GM21515 (cell line): ENCODE results near the gene PRSS2.
A peak's percentile ranks its signal among the peaks of the same experiment; 100 is the strongest.
"Not testable (repeated sequence)": the region's sequence is repeated elsewhere in the genome, so short reads cannot be mapped to it uniquely, and the experiment has no call there.

ENCODE experiments used
- ATAC-seq: cut with Tn5 transposase; IDR thresholded peaks from one replicate; pipeline ENCODE4 v1.9.1; 2021; ENCODE audit not compliant: unreplicated experiment

The PRSS2 gene

DNA sequence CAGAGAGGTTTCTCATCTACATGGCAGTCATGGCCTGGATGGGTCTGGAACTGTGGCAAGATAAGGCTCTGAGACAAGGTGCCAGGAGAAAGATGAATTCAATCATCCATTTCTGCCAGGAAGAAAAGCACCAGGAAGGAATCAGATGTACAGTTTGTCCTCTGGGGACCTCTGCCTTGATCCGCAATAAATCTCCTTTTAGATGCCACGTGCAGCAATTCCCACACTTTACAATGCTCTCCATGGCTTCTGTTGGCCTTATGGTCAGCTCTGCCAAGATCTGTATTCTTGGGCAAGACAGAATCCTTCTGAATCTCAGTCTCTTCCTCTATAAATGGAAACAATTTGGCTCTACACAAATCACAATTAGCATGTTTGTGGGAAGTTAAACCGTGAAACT is 12.5 kb upstream of the PRSS2 start:
- ATAC-seq = not testable (repeated sequence)

DNA sequence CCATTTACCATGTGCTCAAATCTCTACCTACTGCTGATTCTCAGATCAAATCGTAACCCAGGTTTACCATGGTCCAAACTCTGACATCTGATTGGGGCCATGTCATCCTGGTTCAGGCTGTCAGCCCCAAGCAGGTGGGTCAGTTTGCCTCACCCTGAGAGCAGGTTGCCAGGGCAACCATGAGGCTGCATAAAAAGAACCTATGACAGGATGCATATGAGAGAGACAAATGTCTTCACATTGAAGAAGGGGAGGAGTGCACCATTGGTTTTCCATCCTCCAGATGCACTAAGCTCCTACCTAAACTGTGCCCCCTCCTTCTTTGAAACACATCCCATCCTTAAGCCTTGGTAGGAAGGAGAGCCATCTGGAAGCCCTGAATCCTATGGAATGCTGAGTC is 11.3 kb upstream of the PRSS2 start:
- ATAC-seq = no peak

DNA sequence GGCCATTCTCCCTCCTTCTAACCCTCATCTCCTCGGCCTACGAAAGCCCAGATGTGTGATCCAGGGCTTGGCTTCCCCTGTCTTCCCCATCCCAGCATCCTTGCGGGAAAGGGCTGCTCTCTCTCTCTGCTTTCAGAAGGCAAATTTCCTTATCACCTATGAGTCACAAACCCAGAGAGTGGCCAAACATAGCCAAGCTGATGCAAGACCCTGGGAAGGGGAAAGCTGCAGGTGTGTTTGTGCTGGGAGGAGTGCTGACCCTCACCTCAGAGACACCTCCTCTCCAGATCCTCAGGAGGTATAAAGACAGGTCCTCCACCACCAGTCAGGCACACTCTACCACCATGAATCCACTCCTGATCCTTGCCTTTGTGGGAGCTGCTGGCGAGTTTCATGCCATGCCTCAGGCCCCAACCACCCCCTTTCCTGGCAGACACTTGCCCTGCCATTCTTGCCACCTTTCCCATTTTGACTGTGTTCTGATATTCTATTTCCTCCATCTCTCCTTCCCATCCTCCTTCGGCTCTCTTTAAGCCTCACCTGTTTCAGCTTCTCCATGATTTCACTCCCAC is 10.6 kb upstream of the PRSS2 start:
- no peak for ATAC-seq

DNA sequence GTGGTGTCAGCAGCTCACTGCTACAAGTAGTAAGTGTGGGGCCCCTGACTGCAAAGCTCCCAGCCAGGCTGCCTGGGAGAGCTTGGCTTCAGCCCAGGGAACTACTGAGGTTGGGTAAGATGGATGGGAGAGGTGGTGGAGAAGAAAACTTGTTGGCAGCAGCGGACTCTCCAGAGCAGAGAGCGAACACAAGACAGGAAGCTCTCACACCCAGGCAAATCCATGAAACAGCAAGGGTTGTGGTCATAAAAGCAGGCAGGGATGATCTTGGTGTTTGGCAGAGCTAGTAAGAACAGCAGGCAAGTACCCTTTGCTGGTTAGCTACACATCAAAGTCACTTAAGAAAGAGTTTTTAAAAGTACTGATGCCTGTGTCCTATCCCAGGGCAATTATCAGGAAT is 9.2 kb upstream of the PRSS2 start:
- not testable (repeated sequence) for ATAC-seq

DNA sequence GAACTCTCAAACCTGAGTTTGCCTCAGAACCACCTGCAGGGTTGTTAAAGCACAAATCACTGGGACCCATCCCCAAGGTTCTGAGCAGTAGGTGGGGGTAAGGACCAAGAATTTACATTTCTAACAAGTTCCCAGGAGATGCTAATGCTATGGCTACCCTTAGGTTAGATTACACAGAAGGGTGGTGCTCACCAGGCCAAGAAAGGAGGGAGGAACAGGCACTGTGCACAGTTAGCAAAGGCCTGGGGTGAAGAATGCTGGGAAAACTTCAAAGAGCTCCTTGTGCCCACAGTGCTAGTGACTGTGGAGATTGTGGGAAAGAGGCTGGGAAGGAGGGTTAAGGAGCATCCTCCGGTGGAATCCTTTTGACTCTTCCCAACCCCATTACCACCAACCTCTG is 8.7 kb upstream of the PRSS2 start:
- ATAC-seq = no peak

DNA sequence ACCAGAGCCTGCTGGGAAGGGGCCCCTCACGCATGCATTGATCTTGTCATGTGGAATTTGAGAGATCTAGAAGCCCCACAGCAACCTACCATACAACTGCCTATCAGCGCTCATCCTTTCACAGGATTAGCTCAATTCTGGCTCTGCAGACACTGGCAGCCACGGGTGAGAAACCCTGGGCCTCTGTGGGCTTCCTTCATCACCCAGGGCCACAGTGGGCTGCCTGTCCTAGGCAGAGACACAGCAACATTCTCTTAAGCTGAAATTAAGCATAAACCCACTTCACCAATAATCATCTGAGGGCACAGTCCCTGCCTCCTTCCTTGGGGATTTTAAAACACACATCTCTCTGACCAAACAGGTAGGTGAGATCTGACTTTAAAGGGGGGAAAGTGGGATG is 3.3 kb upstream of the PRSS2 start:
- no peak for ATAC-seq

DNA sequence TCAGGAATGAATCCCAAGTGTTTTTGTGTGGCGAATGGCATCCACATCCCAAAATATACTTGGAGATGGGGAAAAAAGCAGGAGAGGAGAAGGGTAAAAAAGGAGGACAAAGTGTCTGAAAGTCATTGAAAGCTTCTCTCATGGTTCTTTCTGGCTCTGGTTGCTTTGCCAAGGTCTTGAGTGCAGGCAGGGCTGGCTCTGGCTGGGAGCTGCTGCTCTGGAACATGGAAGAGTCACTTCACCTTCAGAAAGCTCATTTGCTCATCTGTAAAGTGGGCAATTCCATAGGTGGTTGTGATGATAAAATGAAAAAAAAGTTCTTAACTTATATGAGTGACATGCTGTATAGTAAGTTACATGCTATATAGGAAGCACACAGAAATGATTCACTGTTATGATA is 2.9 kb upstream of the PRSS2 start:
- ATAC-seq = no peak

DNA sequence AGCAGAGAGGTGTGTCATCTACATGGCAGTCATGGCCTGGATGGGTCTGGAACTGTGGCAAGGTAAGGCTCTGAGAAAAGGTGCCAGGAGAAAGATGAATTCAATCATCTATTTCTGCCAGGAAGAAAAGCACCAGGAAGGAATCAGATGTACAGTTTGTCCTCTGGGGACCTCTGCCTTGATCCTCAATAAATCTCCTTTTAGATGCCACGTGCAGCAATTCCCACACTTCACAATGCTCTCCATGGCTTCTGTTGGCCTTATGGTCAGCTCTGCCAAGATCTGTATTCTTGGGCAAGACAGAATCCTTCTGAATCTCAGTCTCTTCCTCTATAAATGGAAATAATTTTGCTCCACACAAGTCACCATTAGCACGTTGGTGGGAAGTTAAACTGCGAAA is 1.9 kb upstream of the PRSS2 start:
- ATAC-seq = not testable (repeated sequence)

DNA sequence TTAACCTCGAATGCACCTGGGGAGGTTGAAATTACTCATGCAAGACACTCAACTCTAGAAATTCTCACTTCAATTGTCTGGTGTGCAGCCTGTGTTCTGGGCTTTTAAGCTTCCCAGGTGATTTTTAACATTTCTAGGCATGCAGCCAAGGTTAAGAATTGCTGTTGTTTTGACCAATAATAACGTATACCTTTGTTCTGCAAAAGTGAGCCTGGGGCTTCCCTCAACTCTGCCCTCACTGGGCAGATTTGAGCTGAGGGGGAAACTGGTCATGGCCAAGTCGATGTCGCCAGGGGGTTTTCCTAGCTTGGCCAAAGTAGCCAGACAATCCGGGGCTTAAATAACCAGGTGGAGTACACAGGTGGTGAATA is 568 bp downstream of the PRSS2 start:
- ATAC-seq = peak; percentile 92

DNA sequence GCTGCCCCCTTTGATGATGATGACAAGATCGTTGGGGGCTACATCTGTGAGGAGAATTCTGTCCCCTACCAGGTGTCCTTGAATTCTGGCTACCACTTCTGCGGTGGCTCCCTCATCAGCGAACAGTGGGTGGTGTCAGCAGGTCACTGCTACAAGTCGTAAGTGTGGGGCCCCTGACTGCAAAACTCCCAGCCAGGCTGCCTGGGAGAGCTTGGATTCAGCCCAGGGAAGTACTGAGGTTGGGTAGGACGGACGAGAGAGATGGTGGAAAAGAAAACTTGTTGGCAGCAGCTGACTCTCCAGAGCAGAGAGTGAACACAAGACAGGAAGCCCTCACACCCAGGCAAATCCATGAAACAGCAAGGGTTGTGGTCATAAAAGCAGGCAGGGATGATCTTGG is 1.3 kb downstream of the PRSS2 start:
- ATAC-seq = no peak

DNA sequence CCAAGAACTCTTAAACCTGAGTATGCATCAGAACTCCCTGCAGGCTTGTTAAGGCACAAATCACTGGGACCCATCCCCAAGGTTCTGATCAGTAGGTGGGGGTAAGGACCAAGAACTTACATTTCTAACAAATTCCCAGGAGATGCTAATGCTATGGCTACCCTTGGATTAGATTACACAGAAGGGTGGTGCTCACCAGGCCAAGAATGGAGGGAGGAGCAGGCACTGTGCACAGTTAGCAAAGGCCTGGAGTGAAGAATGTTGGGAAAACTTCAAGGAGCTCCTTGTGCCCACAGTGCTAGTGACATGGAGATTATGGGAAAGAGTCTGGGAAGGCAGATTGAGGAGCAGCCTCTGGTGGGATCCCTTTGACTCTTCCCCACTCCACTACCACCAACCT is 1.9 kb downstream of the PRSS2 start:
- ATAC-seq = no peak

DNA sequence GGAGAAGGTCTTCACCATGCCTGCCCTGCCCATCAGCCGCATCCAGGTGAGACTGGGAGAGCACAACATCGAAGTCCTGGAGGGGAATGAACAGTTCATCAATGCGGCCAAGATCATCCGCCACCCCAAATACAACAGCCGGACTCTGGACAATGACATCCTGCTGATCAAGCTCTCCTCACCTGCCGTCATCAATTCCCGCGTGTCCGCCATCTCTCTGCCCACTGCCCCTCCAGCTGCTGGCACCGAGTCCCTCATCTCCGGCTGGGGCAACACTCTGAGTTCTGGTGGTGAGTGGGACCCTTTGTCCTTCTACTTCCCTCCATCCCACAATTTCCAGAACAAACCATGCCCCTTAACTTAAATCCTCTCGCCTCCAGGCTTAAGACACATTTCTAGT is 2.5 kb downstream of the PRSS2 start:
- ATAC-seq = no peak

DNA sequence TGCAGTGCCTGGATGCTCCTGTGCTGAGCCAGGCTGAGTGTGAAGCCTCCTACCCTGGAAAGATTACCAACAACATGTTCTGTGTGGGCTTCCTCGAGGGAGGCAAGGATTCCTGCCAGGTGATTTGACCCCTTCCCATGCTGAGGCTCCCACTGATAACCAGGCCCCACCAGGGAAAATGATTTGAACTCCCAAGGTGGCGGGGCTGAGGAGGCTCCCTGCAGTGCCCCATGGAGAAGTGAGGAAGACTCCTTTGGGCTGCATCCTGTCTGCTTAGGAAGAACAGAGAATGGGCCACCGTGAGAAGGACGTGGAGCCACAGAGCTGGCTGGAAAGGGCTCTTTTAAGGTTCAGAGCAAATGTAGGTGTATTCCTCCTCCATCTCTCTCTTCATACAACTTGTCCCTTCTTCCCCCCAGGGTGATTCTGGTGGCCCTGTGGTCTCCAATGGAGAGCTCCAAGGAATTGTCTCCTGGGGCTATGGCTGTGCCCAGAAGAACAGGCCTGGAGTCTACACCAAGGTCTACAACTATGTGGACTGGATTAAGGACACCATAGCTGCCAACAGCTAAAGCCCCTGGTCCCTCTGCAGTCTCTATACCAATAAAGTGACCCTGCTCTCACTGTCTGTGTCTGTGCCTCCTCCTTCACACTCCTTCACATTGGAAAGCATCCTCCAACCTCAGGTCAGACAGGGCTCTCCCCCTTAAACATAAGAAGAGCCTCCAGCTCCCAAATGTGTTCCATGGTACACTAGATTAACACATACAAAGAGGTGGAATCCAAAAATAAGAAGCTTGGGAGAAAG is 3.4 kb downstream of the PRSS2 start:
- no peak for ATAC-seq

DNA sequence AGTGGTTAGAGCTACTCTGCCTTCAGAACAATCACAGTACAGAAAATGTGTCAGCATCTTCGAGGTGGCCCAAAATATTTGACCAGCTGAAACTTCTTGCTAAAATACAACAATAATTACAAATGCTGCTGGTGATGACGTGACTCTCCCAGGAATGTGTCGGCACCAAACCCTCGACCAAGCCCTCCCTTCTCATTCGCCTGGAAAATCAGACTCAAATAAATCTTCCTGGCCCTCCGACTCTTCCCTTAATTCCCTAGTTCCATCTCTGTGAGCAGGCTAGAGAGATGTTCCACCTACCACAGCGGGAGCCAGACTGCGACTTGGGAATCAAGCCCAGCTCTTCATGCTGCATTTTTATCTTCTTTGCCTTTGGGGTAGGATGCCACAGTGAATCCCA is 4.1 kb downstream of the PRSS2 start:
- ATAC-seq = no peak

DNA sequence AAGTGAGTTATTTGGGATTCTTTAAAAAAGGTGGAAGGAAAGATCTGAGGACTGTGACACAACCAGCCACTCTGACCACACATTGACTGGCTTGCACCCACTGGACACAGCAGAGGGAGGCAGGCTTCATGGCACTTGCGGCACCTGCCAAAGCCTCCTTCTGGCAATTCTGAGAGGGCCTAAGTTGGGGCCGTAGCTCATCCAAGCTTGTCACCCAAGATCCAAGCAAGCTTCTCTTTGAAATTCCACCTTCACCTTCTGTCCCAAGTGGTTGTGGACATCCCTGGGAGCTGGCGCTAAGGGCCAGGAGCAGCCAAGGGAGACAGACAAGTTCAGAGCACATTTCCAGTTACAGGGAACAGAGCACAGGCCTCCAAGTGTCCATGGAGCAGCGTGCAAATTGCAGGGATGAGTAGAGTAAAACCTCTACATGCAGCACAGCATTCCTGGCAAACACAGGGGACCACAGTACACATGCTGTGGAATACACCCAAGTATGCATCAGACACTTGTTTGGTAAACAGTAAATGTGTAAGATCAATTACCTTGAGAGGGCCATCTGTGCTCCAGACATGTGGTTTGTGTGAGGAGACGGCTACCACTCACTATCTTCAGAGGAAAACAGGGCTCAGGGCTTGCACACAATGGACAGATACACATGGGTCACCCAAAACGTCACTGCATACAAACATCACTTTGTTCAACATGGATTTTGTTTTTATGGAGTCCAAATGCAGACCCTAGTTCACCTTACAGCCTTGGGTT is 4.8 kb downstream of the PRSS2 start:
- ATAC-seq = not testable (repeated sequence)

DNA sequence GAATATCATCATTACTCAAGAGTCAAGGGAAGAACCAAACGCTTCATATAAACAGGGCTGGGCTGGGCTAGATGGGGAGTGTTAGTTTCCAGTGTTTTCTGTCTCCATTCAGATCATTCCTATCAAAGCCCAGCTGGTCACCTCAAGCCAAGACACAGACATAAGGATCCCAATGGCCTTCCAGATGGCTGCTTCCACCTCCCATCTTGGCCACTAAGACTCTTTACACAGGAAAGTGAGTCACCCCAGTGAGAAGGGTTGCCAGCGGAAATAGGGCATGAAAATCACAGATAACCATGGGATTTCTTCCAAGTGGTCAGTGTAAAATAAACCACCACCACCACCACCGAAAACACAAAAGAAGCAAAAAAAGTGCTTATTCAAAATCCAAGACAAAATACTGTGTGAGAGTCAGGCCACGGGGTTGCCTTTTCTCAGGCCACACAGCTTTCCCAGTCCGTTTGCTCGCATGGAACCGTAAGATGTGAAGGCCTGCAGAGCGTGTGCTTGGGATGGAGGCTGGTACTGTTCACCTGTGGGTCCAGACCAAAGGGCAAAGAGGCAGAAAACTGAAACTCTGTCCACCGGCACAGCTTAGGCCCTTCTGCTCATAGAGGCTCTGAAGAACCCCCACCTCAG is 5.6 kb downstream of the PRSS2 start:
- no peak for ATAC-seq

DNA sequence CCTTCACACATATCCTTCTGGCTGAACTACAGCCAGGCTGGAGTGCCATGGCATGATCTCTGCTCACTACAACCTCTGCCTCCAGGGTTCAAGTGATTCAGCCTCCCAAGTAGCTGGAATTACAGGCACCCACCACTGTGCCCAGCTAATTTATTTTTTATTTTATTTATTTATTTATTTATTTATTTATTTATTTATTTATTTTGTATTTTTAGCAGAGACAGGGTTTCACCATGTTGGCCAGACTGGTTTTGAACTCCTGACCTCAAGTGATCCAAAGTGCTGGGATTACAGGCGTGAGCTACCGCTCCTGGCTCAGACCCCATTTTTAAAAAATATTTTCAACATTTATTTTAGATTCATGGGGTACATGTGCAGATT is 6.1 kb downstream of the PRSS2 start:
- not testable (repeated sequence) for ATAC-seq

DNA sequence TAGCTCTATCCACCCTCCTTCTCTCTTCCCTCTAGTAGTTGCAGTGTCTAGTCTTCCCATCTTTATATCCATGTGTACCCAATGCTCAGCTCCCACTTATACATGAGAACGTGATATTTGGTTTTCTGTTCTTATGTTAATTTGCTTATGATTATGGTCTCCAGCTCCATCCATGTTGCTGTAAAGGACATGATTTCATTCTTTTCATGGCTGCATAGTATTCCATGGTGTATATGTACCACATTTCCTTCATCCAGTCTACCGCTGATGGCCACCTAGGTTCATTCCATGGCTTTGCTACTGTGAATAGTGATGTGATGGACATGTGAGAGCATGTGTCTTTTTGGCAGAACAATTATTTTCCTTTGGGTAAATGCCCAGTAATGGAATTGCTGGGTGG is 6.5 kb downstream of the PRSS2 start:
- no peak for ATAC-seq

DNA sequence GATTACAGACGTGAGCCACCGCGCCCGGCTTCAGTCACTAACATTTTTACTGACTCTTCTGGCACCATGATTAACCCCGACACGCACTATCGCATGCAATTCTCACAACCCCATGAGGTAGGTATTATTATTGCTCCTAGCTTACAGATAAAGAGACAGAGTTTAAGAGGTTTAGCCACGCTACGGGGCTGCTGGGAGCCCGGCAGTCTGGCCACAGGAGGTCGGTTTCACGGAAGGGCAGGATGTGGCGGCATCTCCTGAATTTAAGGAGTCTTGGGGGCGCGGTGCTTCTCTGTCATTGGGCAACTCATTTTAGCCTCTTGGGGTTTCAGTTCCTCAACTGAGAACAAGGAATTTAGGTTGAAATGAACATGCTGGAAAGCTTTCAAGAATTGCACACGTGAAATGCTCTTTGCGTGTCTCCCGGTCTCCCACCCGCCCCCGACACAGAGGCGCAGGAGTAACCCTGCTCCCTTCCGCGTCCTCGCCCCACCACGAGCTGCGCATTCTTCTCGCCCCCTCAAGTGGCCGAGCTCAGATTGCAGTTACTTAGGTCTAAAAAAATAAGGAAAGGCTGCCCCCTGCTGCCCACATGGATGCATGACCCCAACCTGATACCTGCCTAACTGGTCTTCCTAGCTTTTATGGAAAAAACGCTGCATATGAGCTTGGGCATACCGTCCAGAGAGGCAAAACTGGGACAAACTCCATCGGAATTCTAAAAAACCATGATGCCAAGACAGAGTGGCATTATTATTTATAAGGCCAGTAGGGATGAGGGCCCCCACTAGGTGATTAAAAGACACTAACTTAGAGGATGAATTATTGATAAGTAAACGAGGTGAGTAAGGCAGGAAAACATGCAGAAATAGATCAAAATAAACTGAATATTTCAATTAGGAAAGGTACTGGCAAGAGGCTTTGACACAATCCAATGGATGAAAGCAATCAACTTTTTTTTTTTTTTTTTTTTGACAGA is 12.4 kb downstream of the PRSS2 start:
- peak; percentile 89 for ATAC-seq

DNA sequence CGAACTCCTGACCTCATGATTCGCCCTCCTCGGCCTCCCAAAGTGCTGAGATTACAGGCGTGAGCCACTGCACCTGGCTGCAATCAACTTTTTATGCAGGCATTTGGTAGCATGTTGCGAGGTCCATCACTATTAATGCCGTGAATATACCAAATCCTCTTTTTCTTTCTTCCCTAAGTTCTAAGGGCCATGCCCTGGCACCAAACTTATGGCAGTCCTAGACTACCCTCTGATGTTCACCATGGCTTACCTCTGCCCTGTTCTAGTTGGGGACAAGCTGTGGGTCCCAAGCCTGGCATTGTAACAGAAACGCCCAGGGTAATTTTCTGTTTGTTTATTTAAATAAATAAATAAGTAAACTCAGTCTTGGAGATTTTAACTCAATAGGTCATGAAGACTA is 13.3 kb downstream of the PRSS2 start:
- ATAC-seq = no peak

DNA sequence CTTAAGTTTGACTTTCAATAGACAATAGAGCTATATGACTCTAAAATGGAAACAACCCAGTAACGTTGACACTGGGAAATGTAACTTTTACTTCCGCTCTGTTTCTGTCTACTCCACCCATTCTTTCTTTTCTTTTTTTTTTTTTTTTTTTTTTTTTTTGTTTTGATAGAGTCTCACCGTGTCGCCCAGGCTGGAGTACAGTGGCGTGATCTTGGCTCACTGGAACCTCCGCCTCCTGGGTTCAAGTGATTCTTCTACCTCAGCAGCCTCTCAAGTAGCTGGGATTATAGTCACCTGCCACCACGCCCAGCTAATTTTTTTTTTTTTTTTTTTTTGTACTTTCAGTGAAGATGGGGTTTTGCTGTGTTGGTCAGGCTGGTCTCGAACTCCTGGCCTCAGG is 13.9 kb downstream of the PRSS2 start:
- no peak for ATAC-seq
